Omental fat pad (tissue), 4 donors: ENCODE results near the gene NEB. TPM values are rescaled to one million over a fixed set of nuclear protein-coding genes. Genes with fewer than 3 reads are reported as not detected.

Experiments
- ATAC-seq: fragments of 150-250 bp; one replicate; pipeline ENCODE4 v1.9.1; 2016; ENCODE audit warnings: mild to moderate bottlenecking, moderate library complexity; ENCODE audit not compliant: low FRiP score
- DNase-seq: peaks from one replicate; pipeline ENCODE4 v3.0.0-alpha.2; 2019; ENCODE audit warnings: low spot score
- total RNA-seq, 4 donors: library from RNA; depleted of rRNA; stranded (reverse); fragments of >200 nt; gene quantifications; one replicate each; pipeline ENCODE4 v1.1.0, GENCODE V29; 2016
- TF ChIP-seq, protein P1 (sequence below), 3 donors: fragments of 450-650 bp; IDR thresholded peaks; one replicate each; pipeline ENCODE4 v1.5.1; 2016 to 2017; ENCODE audit warnings: antibody characterized with exemption in 3 of 3, mild to moderate bottlenecking in 3 of 3, moderate library complexity in 2 of 3

NEB gene
- total RNA-seq, 4 donors from 2014 or later, result 1.2 to 3.6 (median 2.3) TPM

DNA sequence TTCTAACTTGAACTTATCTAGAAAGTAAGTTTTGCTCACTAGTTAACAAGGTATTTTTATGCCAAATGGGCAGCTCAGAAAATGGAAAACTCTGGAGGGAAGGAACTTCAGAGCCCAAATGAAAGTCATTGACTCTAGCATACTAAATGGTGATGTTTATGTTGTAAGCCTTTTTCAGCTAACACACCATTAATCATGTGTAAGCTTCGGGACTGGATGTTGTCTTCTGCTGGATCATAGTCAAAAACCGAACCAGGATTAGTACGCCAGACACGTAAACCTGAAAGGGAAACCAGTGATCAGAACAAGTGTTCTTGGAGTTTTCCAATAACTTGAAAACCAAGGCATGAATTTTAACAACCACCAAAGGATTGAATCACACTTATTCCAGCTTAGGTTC, 242.8 kb downstream of the NEB start:
- no peak for ATAC-seq
- TF ChIP-seq, protein P1, sequence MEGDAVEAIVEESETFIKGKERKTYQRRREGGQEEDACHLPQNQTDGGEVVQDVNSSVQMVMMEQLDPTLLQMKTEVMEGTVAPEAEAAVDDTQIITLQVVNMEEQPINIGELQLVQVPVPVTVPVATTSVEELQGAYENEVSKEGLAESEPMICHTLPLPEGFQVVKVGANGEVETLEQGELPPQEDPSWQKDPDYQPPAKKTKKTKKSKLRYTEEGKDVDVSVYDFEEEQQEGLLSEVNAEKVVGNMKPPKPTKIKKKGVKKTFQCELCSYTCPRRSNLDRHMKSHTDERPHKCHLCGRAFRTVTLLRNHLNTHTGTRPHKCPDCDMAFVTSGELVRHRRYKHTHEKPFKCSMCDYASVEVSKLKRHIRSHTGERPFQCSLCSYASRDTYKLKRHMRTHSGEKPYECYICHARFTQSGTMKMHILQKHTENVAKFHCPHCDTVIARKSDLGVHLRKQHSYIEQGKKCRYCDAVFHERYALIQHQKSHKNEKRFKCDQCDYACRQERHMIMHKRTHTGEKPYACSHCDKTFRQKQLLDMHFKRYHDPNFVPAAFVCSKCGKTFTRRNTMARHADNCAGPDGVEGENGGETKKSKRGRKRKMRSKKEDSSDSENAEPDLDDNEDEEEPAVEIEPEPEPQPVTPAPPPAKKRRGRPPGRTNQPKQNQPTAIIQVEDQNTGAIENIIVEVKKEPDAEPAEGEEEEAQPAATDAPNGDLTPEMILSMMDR (IDR thresholded peaks at IDR 0.05), result no peak
- DNase-seq, result no peak

- ATAC-seq (no peak), DNase-seq (no peak)
- TF ChIP-seq, protein P1 (IDR thresholded peaks at IDR 0.05), result no peak
These were observed 244.0 kb downstream of the NEB start for GRCh38 chr2:151490276-151490675.

DNA sequence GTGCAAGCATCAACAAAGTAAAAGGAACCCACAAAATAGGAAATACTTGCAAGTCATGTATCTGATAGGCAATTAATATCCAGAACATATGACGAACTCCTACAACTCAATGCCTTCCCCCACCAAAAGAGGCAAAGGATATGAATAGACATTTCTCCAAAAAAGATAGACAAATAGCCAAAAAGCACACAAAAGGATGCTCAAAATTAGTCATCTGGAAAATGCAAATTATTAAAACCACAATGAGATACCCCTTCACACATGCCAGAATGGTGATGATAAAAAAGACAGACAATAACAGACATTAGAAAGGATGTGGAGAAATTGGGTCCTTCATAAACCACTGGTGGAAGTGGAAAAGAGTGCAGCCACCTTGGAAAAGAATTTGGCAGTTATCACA, 248.2 kb downstream of the NEB start:
- TF ChIP-seq, protein P1 (IDR thresholded peaks at IDR 0.05), result no peak
- DNase-seq, result no peak
- no peak for ATAC-seq

GRCh38 chr2:151484100-151484499, 250.2 kb downstream of the NEB start:
- no peak for DNase-seq
- TF ChIP-seq, protein P1 (IDR thresholded peaks at IDR 0.05), result no peak
- ATAC-seq, result no peak

DNA sequence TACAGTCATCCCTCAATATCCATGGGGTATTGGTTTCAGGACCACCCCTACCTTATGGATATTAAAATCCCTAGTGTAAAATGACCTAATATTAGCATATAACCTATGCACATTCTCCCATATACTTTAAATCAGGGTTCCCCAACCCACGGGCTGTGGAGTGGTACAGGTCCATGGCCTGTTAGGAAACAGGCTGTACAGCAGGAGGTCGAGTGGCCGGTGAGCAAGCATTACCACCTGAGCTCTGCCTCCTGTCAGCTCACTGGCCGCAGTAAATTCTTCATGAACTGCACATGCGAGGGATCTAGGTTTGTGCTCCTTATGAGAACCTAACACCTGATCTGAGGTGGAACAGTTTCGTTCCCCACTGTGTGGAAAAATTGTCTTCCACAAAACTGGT, 250.7 kb downstream of the NEB start:
- TF ChIP-seq, protein P1 (IDR thresholded peaks at IDR 0.05), result no peak
- ATAC-seq, result no peak

GRCh38 chr2:151482171-151482725, 252.0 kb downstream of the NEB start:
- TF ChIP-seq, protein P1 (IDR thresholded peaks at IDR 0.05), result no peak
- ATAC-seq (no peak), DNase-seq (no peak)

More for the DNA sequence above, 250.7 kb downstream of the NEB start:
- DNase-seq, result no peak

DNA sequence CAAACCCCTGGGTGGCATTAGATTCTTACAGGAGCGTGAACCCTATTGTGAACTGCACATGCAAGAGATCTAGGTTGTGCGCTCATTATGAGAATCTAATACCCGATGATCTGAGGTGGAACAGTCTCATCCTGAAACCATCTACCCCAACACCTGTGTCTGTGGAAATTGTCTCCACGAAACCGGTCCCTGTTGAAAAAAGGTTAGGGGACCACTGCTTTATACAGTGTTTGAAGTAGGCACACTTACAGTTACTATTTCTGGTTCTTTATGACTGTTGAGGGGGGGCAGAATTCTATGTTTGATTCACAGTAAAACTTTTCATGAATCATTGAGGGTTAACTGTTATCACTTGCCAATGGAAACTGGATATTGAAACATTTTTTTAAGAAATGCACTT, 252.5 kb downstream of the NEB start:
- no peak for DNase-seq
- TF ChIP-seq, protein P1 (IDR thresholded peaks at IDR 0.05), result no peak
- no peak for ATAC-seq
